ENCODE data around the gene RALGPS1. TPM values are rescaled to one million over a fixed set of nuclear protein-coding genes. Genes with fewer than 3 reads are reported as not detected.

Gene RALGPS1
- total RNA-seq, 4 donors from 2014 or later, result 2.2 to 10.3 (median 5.4) TPM

- H3K9me3 ChIP-seq, result no peaks in the 10 kb centered on the region
- TF ChIP-seq POLR2A (IDR thresholded peaks at IDR 0.05), result no peak
- TF ChIP-seq, protein P1, sequence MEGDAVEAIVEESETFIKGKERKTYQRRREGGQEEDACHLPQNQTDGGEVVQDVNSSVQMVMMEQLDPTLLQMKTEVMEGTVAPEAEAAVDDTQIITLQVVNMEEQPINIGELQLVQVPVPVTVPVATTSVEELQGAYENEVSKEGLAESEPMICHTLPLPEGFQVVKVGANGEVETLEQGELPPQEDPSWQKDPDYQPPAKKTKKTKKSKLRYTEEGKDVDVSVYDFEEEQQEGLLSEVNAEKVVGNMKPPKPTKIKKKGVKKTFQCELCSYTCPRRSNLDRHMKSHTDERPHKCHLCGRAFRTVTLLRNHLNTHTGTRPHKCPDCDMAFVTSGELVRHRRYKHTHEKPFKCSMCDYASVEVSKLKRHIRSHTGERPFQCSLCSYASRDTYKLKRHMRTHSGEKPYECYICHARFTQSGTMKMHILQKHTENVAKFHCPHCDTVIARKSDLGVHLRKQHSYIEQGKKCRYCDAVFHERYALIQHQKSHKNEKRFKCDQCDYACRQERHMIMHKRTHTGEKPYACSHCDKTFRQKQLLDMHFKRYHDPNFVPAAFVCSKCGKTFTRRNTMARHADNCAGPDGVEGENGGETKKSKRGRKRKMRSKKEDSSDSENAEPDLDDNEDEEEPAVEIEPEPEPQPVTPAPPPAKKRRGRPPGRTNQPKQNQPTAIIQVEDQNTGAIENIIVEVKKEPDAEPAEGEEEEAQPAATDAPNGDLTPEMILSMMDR (IDR thresholded peaks at IDR 0.05 in 4 of 5, conservative IDR thresholded peaks at IDR 0.05 in 1 of 5), result no peak
- peaks cover 0 to 14% of the 10 kb centered on the region in 2 donors for H3K4me1 ChIP-seq
- H3K4me3 ChIP-seq, result no peak overlapping the region
- DNase-seq, result no peak
- ATAC-seq, result no peak
- intact Hi-C loops (cut with DNase I; ENCODE audit: low total_unique reads), result no loop called here
- H3K27me3 ChIP-seq, result no peaks in the 10 kb centered on the region
- H3K27ac ChIP-seq, result no peak overlapping the region
- in situ Hi-C loops (cut with MboI; ENCODE audit: low sequenced_read_pairs in 4 of 4), result loop anchor here in 2 of 4 donors (5.0 to 25.0 kb wide), 3 partner anchors 264 to 474 kb away; partner anchors contain the start of genes SLC2A8 (in 1 of the 2) and ZNF79 (in 1 of the 2)
- no peaks in the 10 kb centered on the region for H3K36me3 ChIP-seq
Measured at GRCh38 chr9:126938327-126938726, 23.7 kb downstream of the RALGPS1 start.

DNA sequence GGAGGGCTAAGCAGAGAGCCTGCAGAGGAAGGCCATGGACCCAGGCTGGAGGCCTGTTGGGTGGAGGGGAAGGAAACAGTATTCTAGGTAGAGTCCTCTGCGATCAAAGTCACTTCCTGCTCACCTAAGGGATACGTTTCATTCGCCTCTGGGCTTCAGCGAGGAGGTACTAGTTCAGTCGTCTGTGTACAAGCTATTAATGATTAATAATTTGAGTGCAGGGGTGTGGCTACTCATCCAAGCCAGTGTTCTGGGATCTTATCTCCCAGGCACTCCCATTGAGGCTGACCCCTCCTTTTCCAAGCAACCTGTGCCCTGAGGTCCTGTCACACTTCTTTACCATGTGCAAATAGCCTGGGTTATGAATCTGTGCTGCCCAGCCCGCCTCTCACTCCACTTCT lies 25.2 kb downstream of the RALGPS1 start:
- Histone ChIP-seq H3K4me1 (peaks cover 0 to 14% of the 10 kb centered on the region in 2 donors), H3K36me3 (no peaks in the 10 kb centered on the region), H3K4me3 (no peak overlapping the region), H3K9me3 (no peaks in the 10 kb centered on the region), H3K27ac (no peak overlapping the region), H3K27me3 (no peaks in the 10 kb centered on the region)
- DNase-seq (no peak), ATAC-seq (no peak)
- in situ Hi-C loops (cut with MboI; ENCODE audit: low sequenced_read_pairs in 4 of 4) (loop anchor here (5.0 to 25.0 kb wide), 4 partner anchors 257 to 472 kb away; partner anchors contain the start of genes SLC2A8 (in 1 of the 4) and ZNF79 (in 1 of the 4)), intact Hi-C loops (cut with DNase I; ENCODE audit: low total_unique reads) (loop anchor here (1.0 kb wide), 1 partner anchor 259 kb away; no protein-coding TSS in a partner anchor)
- TF ChIP-seq, protein P1 (IDR thresholded peaks at IDR 0.05 in 4 of 5, conservative IDR thresholded peaks at IDR 0.05 in 1 of 5), result no peak
- TF ChIP-seq POLR2A (IDR thresholded peaks at IDR 0.05), result no peak

- ATAC-seq (no peak), DNase-seq (no peak)
- intact Hi-C loops (cut with DNase I; ENCODE audit: low total_unique reads), result no loop called here
- Histone ChIP-seq H3K27me3 (no peaks in the 10 kb centered on the region), H3K4me3 (no peak overlapping the region), H3K4me1 (peaks cover 0 to 14% of the 10 kb centered on the region in 2 donors), H3K9me3 (no peaks in the 10 kb centered on the region), H3K36me3 (no peaks in the 10 kb centered on the region), H3K27ac (no peak overlapping the region)
- in situ Hi-C loops (cut with MboI; ENCODE audit: low sequenced_read_pairs in 4 of 4), result loop anchor here (5.0 to 25.0 kb wide), 4 partner anchors 255 to 470 kb away; partner anchors contain the start of genes SLC2A8 (in 1 of the 4) and ZNF79 (in 1 of the 4)
- TF ChIP-seq, protein P1 (IDR thresholded peaks at IDR 0.05 in 4 of 5, conservative IDR thresholded peaks at IDR 0.05 in 1 of 5), result no peak
- TF ChIP-seq POLR2A (IDR thresholded peaks at IDR 0.05), result no peak
Measured at GRCh38 chr9:126942399-126942798, 27.8 kb downstream of the RALGPS1 start.

- H3K9me3 ChIP-seq, result no peaks in the 10 kb centered on the region
- intact Hi-C loops (cut with DNase I; ENCODE audit: low total_unique reads), result no loop called here
- DNase-seq (no peak), ATAC-seq (no peak)
- H3K4me3 ChIP-seq, result no peak overlapping the region
- no peak overlapping the region for H3K27ac ChIP-seq
- no peaks in the 10 kb centered on the region for H3K36me3 ChIP-seq
- peaks cover 0 to 14% of the 10 kb centered on the region in 2 donors for H3K4me1 ChIP-seq
- TF ChIP-seq, protein P1 (IDR thresholded peaks at IDR 0.05 in 4 of 5, conservative IDR thresholded peaks at IDR 0.05 in 1 of 5), result no peak
- TF ChIP-seq POLR2A (IDR thresholded peaks at IDR 0.05), result no peak
- in situ Hi-C loops (cut with MboI; ENCODE audit: low sequenced_read_pairs in 4 of 4), result loop anchor here in 2 of 4 donors (25.0 kb wide), 2 partner anchors 442 to 467 kb away; partner anchors contain the start of genes SLC2A8 (in 1 of the 2) and ZNF79 (in 1 of the 2)
- no peaks in the 10 kb centered on the region for H3K27me3 ChIP-seq
Measured at GRCh38 chr9:126945682-126946081, 31.1 kb downstream of the RALGPS1 start.

Data from gastrocnemius medialis (tissue), 4 donors.